ENCODE measurements around the gene YIPF3.
"Not testable (repeated sequence)": the region's sequence is repeated elsewhere in the genome, so short reads cannot be mapped to it uniquely, and the experiment has no call there.

YIPF3 gene

GRCh38 chr6:43516697-43517504, at the start of gene YIPF3, which contains the start of gene POLR1C:
YIPF3 (minus strand) TSS chr6:43516926; CDS start chr6:43516807, 119 bp downstream.
POLR1C (plus strand) TSS chr6:43517089; CDS start chr6:43517110, 21 bp downstream.
- peak within 1 kb of the TSS; percentile 95 for H3K4me3 ChIP-seq (ENCODE audit: low read length)
- no peaks in the 10 kb centered on the region for H3K27me3 ChIP-seq (replicated peaks; ENCODE audit: control insufficient read depth, insufficient read depth, low read length)
- peak within 1 kb of the TSS; percentile 92 for H3K9ac ChIP-seq (ENCODE audit: low read length)
- H3K4me1 ChIP-seq (ENCODE audit: control insufficient read depth, insufficient read depth, low read length), result peaks cover 27% of the 10 kb centered on the region
- DNase-seq (ENCODE audit: low read depth), result peak; percentile 100
- peaks cover 61% of the 10 kb centered on the region for H3K36me3 ChIP-seq (ENCODE audit: control insufficient read depth, insufficient read depth, low read length, severe bottlenecking)
- H3K9me3 ChIP-seq (ENCODE audit: control insufficient read depth, low read length), result no peaks in the 10 kb centered on the region

- Histone ChIP-seq H3K9ac (ENCODE audit: low read length) (no peak overlapping the region), H3K36me3 (ENCODE audit: control insufficient read depth, insufficient read depth, low read length, severe bottlenecking) (peaks cover 97% of the 10 kb centered on the region), H3K27me3 (replicated peaks; ENCODE audit: control insufficient read depth, insufficient read depth, low read length) (no peaks in the 10 kb centered on the region), H3K4me3 (ENCODE audit: low read length) (no peak overlapping the region), H3K4me1 (ENCODE audit: control insufficient read depth, insufficient read depth, low read length) (no peaks in the 10 kb centered on the region), H3K9me3 (ENCODE audit: control insufficient read depth, low read length) (no peaks in the 10 kb centered on the region)
- DNase-seq (ENCODE audit: low read depth), result no peak
These were observed 42.6 kb upstream of the YIPF3 start for GRCh38 chr6:43559328-43559727.

DNA sequence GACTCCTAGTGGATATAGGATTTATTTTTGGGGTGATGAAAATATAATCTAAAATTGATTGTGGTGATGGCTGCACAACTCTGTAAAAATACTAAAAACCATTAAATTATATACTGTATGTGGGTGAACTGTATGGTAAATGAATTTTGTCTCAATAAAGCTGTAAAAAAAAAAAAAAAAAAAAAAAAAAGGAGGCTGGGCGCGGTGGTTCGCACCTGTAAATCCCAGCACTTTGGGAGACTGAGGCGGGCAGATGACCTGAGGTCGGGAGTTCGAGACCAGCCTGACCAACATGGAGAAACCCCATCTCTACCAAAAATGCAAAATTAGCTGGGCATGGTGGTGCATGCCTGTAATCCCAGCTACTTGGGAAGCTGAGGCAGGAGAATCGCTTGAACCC, 40.9 kb upstream of the YIPF3 start:
- H3K9ac ChIP-seq (ENCODE audit: low read length); H3K9me3 ChIP-seq (ENCODE audit: control insufficient read depth, low read length); DNase-seq (ENCODE audit: low read depth); H3K4me1 ChIP-seq (ENCODE audit: control insufficient read depth, insufficient read depth, low read length); H3K27me3 ChIP-seq (replicated peaks; ENCODE audit: control insufficient read depth, insufficient read depth, low read length); H3K4me3 ChIP-seq (ENCODE audit: low read length): not testable (repeated sequence)
- peaks cover 95% of the 10 kb centered on the region for H3K36me3 ChIP-seq (ENCODE audit: control insufficient read depth, insufficient read depth, low read length, severe bottlenecking)

DNA sequence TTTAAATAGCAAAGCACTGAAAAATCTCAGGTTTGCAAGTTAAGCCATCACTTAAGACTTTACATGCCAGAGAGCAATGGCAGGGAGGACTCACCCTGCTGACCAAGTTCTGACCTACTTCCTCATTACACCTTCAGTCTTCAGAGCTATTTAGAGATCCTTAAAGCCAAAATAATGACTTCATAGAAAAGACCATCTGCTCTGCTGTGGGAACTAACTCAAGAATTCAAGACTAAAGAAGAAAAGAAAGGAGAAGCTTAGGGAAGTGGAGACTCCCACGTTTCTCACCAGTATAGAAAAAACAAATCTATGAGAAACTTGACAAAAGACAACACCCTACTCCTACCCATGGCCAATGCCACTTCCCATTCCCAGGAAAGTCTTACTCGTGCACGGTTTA, 30.5 kb upstream of the YIPF3 start:
- no peak for DNase-seq (ENCODE audit: low read depth)
- H3K36me3 ChIP-seq (ENCODE audit: control insufficient read depth, insufficient read depth, low read length, severe bottlenecking), result peaks cover 96% of the 10 kb centered on the region
- H3K4me1 ChIP-seq (ENCODE audit: control insufficient read depth, insufficient read depth, low read length), result no peaks in the 10 kb centered on the region
- no peaks in the 10 kb centered on the region for H3K9me3 ChIP-seq (ENCODE audit: control insufficient read depth, low read length)
- H3K9ac ChIP-seq (ENCODE audit: low read length), result no peak overlapping the region
- no peak overlapping the region for H3K4me3 ChIP-seq (ENCODE audit: low read length)
- no peaks in the 10 kb centered on the region for H3K27me3 ChIP-seq (replicated peaks; ENCODE audit: control insufficient read depth, insufficient read depth, low read length)

GRCh38 chr6:43544461-43544860, 27.7 kb upstream of the YIPF3 start:
- H3K4me1 ChIP-seq (ENCODE audit: control insufficient read depth, insufficient read depth, low read length), result no peaks in the 10 kb centered on the region
- H3K27me3 ChIP-seq (replicated peaks; ENCODE audit: control insufficient read depth, insufficient read depth, low read length), result no peaks in the 10 kb centered on the region
- H3K9ac ChIP-seq (ENCODE audit: low read length), result no peak overlapping the region
- DNase-seq (ENCODE audit: low read depth), result no peak
- H3K9me3 ChIP-seq (ENCODE audit: control insufficient read depth, low read length), result no peaks in the 10 kb centered on the region
- peaks cover 84% of the 10 kb centered on the region for H3K36me3 ChIP-seq (ENCODE audit: control insufficient read depth, insufficient read depth, low read length, severe bottlenecking)
- H3K4me3 ChIP-seq (ENCODE audit: low read length), result no peak overlapping the region

DNA sequence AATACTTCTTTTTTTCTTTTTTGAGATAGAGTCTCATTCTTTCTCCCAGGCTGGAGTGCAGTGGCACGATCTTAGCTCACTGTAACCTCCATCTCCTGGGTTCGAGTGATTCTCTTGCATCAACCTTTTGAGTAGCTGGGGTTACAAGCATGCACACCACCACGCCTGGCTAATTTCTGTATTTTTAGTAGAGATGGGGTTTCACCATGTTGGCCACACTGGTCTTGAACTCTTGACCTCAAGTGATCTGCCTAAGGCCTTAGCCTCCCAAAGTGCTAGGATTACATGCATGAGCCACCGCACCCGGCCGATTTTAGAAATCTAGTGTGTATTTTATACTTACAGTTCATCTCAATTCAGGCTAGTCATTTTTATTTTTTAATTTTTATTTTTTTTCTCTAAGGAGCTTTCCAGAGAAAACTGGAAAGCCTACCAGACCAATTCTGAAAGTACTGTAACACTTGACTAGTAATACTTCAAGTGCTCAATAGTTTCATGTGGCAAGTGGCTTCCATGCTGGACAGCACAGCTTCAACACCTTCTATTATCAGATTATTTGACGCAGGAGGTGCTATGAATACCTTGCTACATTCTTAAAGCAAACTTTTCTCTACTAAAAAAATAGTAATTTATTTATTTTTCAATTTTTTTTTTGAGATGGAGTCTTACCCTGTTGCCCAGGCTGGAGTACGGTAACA, 25.2 kb upstream of the YIPF3 start:
- Histone ChIP-seq H3K9me3 (ENCODE audit: control insufficient read depth, low read length) (no peaks in the 10 kb centered on the region), H3K4me1 (ENCODE audit: control insufficient read depth, insufficient read depth, low read length) (no peaks in the 10 kb centered on the region), H3K27me3 (replicated peaks; ENCODE audit: control insufficient read depth, insufficient read depth, low read length) (no peaks in the 10 kb centered on the region), H3K36me3 (ENCODE audit: control insufficient read depth, insufficient read depth, low read length, severe bottlenecking) (peaks cover 69% of the 10 kb centered on the region), H3K9ac (ENCODE audit: low read length) (no peak overlapping the region), H3K4me3 (ENCODE audit: low read length) (no peak overlapping the region)
- DNase-seq (ENCODE audit: low read depth), result no peak

GRCh38 chr6:43540507-43540906, 23.8 kb upstream of the YIPF3 start:
- Histone ChIP-seq H3K9me3 (ENCODE audit: control insufficient read depth, low read length) (no peaks in the 10 kb centered on the region), H3K4me3 (ENCODE audit: low read length) (no peak overlapping the region), H3K27me3 (replicated peaks; ENCODE audit: control insufficient read depth, insufficient read depth, low read length) (no peaks in the 10 kb centered on the region), H3K36me3 (ENCODE audit: control insufficient read depth, insufficient read depth, low read length, severe bottlenecking) (peaks cover 57% of the 10 kb centered on the region), H3K4me1 (ENCODE audit: control insufficient read depth, insufficient read depth, low read length) (no peaks in the 10 kb centered on the region), H3K9ac (ENCODE audit: low read length) (no peak overlapping the region)
- DNase-seq (ENCODE audit: low read depth), result no peak

DNA sequence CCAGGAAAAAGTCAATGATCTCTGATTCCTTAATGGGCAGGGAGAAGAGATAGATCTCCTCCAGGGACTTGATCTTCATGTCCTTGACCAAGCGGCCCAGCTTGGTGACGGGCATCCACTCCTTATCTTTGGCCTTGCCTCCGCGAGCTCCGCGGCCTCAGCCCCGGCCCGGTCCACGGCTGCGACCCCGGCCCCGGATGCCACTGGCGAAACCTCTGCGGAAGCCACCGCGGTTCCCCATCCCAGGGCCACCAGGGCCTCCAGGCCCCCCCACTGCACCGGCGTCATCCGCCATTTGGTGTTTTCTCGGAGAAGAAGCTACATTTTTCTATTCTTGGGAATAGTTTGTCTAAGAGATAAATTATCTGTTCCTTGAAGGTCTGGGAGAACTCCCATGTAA, 22.7 kb upstream of the YIPF3 start:
- not testable (repeated sequence) for H3K4me3 ChIP-seq (ENCODE audit: low read length); H3K4me1 ChIP-seq (ENCODE audit: control insufficient read depth, insufficient read depth, low read length); H3K27me3 ChIP-seq (replicated peaks; ENCODE audit: control insufficient read depth, insufficient read depth, low read length); DNase-seq (ENCODE audit: low read depth); H3K9me3 ChIP-seq (ENCODE audit: control insufficient read depth, low read length); H3K9ac ChIP-seq (ENCODE audit: low read length)
- peaks cover 50% of the 10 kb centered on the region for H3K36me3 ChIP-seq (ENCODE audit: control insufficient read depth, insufficient read depth, low read length, severe bottlenecking)

DNA sequence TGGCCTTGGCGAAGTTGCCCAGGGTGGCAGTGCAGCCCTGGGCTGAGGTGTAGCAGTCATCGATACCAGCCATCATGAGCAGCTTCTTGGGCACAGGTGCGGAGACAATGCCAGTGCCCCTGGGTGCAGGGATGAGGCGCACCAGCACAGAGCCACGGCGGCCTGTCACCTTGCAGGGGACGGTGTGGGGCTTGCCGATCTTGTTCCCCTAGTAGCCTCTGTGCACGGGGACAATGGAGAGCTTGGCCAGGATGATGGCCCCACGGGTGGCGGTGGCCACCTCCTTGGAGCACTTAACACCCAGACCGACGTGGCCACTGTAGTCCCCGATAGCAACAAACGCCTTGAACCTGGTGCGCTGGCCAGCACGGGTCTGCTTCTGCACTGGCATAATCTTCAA, 22.3 kb upstream of the YIPF3 start:
- not testable (repeated sequence) for H3K9ac ChIP-seq (ENCODE audit: low read length); H3K27me3 ChIP-seq (replicated peaks; ENCODE audit: control insufficient read depth, insufficient read depth, low read length); DNase-seq (ENCODE audit: low read depth); H3K9me3 ChIP-seq (ENCODE audit: control insufficient read depth, low read length); H3K4me1 ChIP-seq (ENCODE audit: control insufficient read depth, insufficient read depth, low read length); H3K4me3 ChIP-seq (ENCODE audit: low read length)
- H3K36me3 ChIP-seq (ENCODE audit: control insufficient read depth, insufficient read depth, low read length, severe bottlenecking), result peaks cover 50% of the 10 kb centered on the region

- Histone ChIP-seq H3K36me3 (ENCODE audit: control insufficient read depth, insufficient read depth, low read length, severe bottlenecking) (peaks cover 68% of the 10 kb centered on the region), H3K4me1 (ENCODE audit: control insufficient read depth, insufficient read depth, low read length) (no peaks in the 10 kb centered on the region), H3K27me3 (replicated peaks; ENCODE audit: control insufficient read depth, insufficient read depth, low read length) (no peaks in the 10 kb centered on the region), H3K9me3 (ENCODE audit: control insufficient read depth, low read length) (no peaks in the 10 kb centered on the region), H3K9ac (ENCODE audit: low read length) (no peak overlapping the region), H3K4me3 (ENCODE audit: low read length) (no peak overlapping the region)
- DNase-seq (ENCODE audit: low read depth), result no peak
These were observed 15.5 kb upstream of the YIPF3 start for GRCh38 chr6:43532201-43532600.

GRCh38 chr6:43524483-43524961, 7.8 kb upstream of the YIPF3 start:
- Histone ChIP-seq H3K9me3 (ENCODE audit: control insufficient read depth, low read length) (no peaks in the 10 kb centered on the region), H3K9ac (ENCODE audit: low read length) (no peak overlapping the region), H3K27me3 (replicated peaks; ENCODE audit: control insufficient read depth, insufficient read depth, low read length) (no peaks in the 10 kb centered on the region), H3K4me3 (ENCODE audit: low read length) (no peak overlapping the region), H3K4me1 (ENCODE audit: control insufficient read depth, insufficient read depth, low read length) (no peaks in the 10 kb centered on the region), H3K36me3 (ENCODE audit: control insufficient read depth, insufficient read depth, low read length, severe bottlenecking) (peaks cover 97% of the 10 kb centered on the region)
- DNase-seq (ENCODE audit: low read depth), result no peak

Data from adipocyte (in vitro differentiated cells).